Osteoblast (primary cell): Measurements from ENCODE around the gene PXMP4. TPM values are rescaled to one million over a fixed set of nuclear protein-coding genes. Genes with fewer than 3 reads are reported as not detected.

Source experiments
- DNase-seq: peaks from one replicate; pipeline ENCODE4 v3.0.0; 2011; ENCODE audit warnings: low spot score, mixed read lengths; ENCODE audit not compliant: insufficient read length; ENCODE audit errors: missing footprints
- H2AFZ ChIP-seq: 2 replicates; pipeline ENCODE4 v1.6.0; 2011; ENCODE audit warnings: mild to moderate bottlenecking, low read length
- H3K27ac ChIP-seq: 2 replicates; pipeline ENCODE4 v1.5.1; 2011; ENCODE audit warnings: mild to moderate bottlenecking, low read depth, low read length, moderate library complexity
- H3K27me3 ChIP-seq: 2 replicates; pipeline ENCODE4 v1.6.0; 2012; ENCODE audit warnings: mild to moderate bottlenecking, control low read depth, inconsistent platforms, low read length, moderate library complexity; ENCODE audit not compliant: insufficient read depth
- H3K36me3 ChIP-seq: 2 replicates; pipeline ENCODE4 v1.5.1; 2011; ENCODE audit warnings: mild to moderate bottlenecking, low read length, control low read depth, moderate library complexity; ENCODE audit not compliant: insufficient read depth
- H3K4me1 ChIP-seq: 2 replicates; pipeline ENCODE4 v1.5.1; 2011; ENCODE audit warnings: mild to moderate bottlenecking, low read length, control low read depth, moderate library complexity; ENCODE audit not compliant: insufficient read depth
- H3K4me2 ChIP-seq: 2 replicates; pipeline ENCODE4 v1.6.0; 2011; ENCODE audit warnings: mild to moderate bottlenecking, low read length; ENCODE audit not compliant: insufficient read depth
- H3K4me3 ChIP-seq: fragments of 200-600 bp; sonication (generic); 3 replicates; pipeline ENCODE4 v1.5.1; 2012; ENCODE audit warnings: mild to moderate bottlenecking, low read length, inconsistent platforms; ENCODE audit not compliant: insufficient read depth
- H3K79me2 ChIP-seq: 2 replicates; pipeline ENCODE4 v1.6.0; 2012; ENCODE audit warnings: mild to moderate bottlenecking, low read length, control low read depth, inconsistent platforms; ENCODE audit not compliant: insufficient read depth
- H3K9me3 ChIP-seq: 2 replicates; pipeline ENCODE4 v1.5.1; 2011; ENCODE audit warnings: low read depth, low read length, control low read depth
- H4K20me1 ChIP-seq: 2 replicates; pipeline ENCODE4 v1.6.0; 2012; ENCODE audit warnings: mild to moderate bottlenecking, low read length, control low read depth; ENCODE audit not compliant: insufficient read depth
- CTCF ChIP-seq: IDR thresholded peaks from 2 replicates; pipeline ENCODE4 v1.5.1; 2011; ENCODE audit warnings: mild to moderate bottlenecking, low read depth, low read length, moderate library complexity; ENCODE audit errors: extremely low read depth
- total RNA-seq: library from RNA; depleted of rRNA; stranded (reverse); fragments of >200 nt; gene quantifications from 2 replicates; pipeline ENCODE4 v1.2.3, GENCODE V29; 2012

Gene PXMP4
- total RNA-seq, 1 donor = 5.1 TPM

GRCh38 chr20:33653900-33654596 lies 66.1 kb downstream of the PXMP4 start:
- Histone ChIP-seq H4K20me1 (peaks cover 7% of the 10 kb centered on the region), H3K4me1 (peaks cover 5% of the 10 kb centered on the region), H3K27me3 (peaks cover 6% of the 10 kb centered on the region), H3K4me2 (peak overlapping the region; percentile 66), H3K79me2 (no peaks in the 10 kb centered on the region), H3K27ac (no peak overlapping the region), H3K9me3 (no peaks in the 10 kb centered on the region), H2AFZ (no peak overlapping the region), H3K36me3 (peaks cover 5% of the 10 kb centered on the region), H3K4me3 (no peak overlapping the region)
- no peak for TF ChIP-seq CTCF
- peak; percentile 55 for DNase-seq

GRCh38 chr20:33653218-33653899 lies 66.8 kb downstream of the PXMP4 start:
- no peaks in the 10 kb centered on the region for H3K79me2 ChIP-seq
- no peaks in the 10 kb centered on the region for H3K9me3 ChIP-seq
- H3K4me3 ChIP-seq = peak overlapping the region; percentile 45
- peak overlapping the region; percentile 64 for H2AFZ ChIP-seq
- DNase-seq = peak; percentile 96
- peaks cover 6% of the 10 kb centered on the region for H3K27me3 ChIP-seq
- peaks cover 10% of the 10 kb centered on the region for H3K4me1 ChIP-seq
- H4K20me1 ChIP-seq = peaks cover 12% of the 10 kb centered on the region
- peak; percentile 92 for TF ChIP-seq CTCF
- H3K27ac ChIP-seq = no peak overlapping the region
- H3K36me3 ChIP-seq = peaks cover 4% of the 10 kb centered on the region
- peak overlapping the region; percentile 66 for H3K4me2 ChIP-seq

Other genes starting within 250 kb of the PXMP4 start
- gene CBFA2T2, start 230.2 kb downstream of the PXMP4 start, total RNA-seq = 10.3 and 11.2 TPM in 2 replicates
- gene C20orf144, start 58.0 kb downstream of the PXMP4 start, total RNA-seq = under 0.01 TPM in 2 replicates
- 1.8 and 2.2 TPM in 2 replicates for gene ACTL10, start 53.4 kb downstream of the PXMP4 start, total RNA-seq
- gene NECAB3, start 45.9 kb downstream of the PXMP4 start, total RNA-seq = 14.7 and 27.1 TPM in 2 replicates
- 1.4 and 2.4 TPM in 2 replicates for gene E2F1, start 33.9 kb downstream of the PXMP4 start, total RNA-seq
- 1.1 and 1.2 TPM in 2 replicates for gene ZNF341, start 11.7 kb upstream of the PXMP4 start, total RNA-seq
- 40.1 and 40.9 TPM in 2 replicates for gene CHMP4B, start 91.0 kb upstream of the PXMP4 start, total RNA-seq